Measurements from ENCODE around the gene AKR7A3.
"Not testable (repeated sequence)": the region's sequence is repeated elsewhere in the genome, so short reads cannot be mapped to it uniquely, and the experiment has no call there.

AKR7A3 gene

GRCh38 chr1:19287436-19288185 lies 959 bp downstream of the AKR7A3 start:
- DNase-seq: no peak

GRCh38 chr1:19285807-19286206 lies 2.8 kb downstream of the AKR7A3 start:
- DNase-seq: not testable (repeated sequence)

- not testable (repeated sequence) for DNase-seq
Measured at GRCh38 chr1:19285366-19285765, 3.2 kb downstream of the AKR7A3 start.

GRCh38 chr1:19284881-19285280 lies 3.7 kb downstream of the AKR7A3 start:
- no peak for DNase-seq

- DNase-seq: no peak
Measured at GRCh38 chr1:19283891-19284290, 4.7 kb downstream of the AKR7A3 start.

GRCh38 chr1:19274636-19275035 lies 13.9 kb downstream of the AKR7A3 start:
- no peak for DNase-seq

- DNase-seq: not testable (repeated sequence)
Measured at GRCh38 chr1:19273844-19274531, 14.6 kb downstream of the AKR7A3 start.

GRCh38 chr1:19273106-19273843 lies 15.3 kb downstream of the AKR7A3 start:
- DNase-seq: no peak

GRCh38 chr1:19272064-19272463 lies 16.5 kb downstream of the AKR7A3 start:
- DNase-seq: no peak

- not testable (repeated sequence) for DNase-seq
Measured at GRCh38 chr1:19270343-19270730, 18.2 kb downstream of the AKR7A3 start.

- not testable (repeated sequence) for DNase-seq
Measured at GRCh38 chr1:19269427-19270342, 18.9 kb downstream of the AKR7A3 start.

- no peak for DNase-seq
Measured at GRCh38 chr1:19268445-19268844, 20.1 kb downstream of the AKR7A3 start.

GRCh38 chr1:19262744-19263143 lies 25.8 kb downstream of the AKR7A3 start:
- DNase-seq: no peak

- DNase-seq: no peak
Measured at GRCh38 chr1:19262047-19262446, 26.5 kb downstream of the AKR7A3 start.

GRCh38 chr1:19260211-19261138 lies 28.1 kb downstream of the AKR7A3 start:
- no peak for DNase-seq

- no peak for DNase-seq
Measured at GRCh38 chr1:19258353-19258752, 30.2 kb downstream of the AKR7A3 start.

GRCh38 chr1:19257178-19257914 lies 31.2 kb downstream of the AKR7A3 start:
- DNase-seq: no peak

GRCh38 chr1:19256301-19256700 lies 32.3 kb downstream of the AKR7A3 start:
- not testable (repeated sequence) for DNase-seq

- DNase-seq: no peak
Measured at GRCh38 chr1:19255288-19255687, 33.3 kb downstream of the AKR7A3 start.

- no peak for DNase-seq
Measured at GRCh38 chr1:19254416-19254815, 34.2 kb downstream of the AKR7A3 start.
